GM23248 (cell line): ENCODE data around the gene TTI1. TPM values are rescaled to one million over a fixed set of nuclear protein-coding genes. Genes with fewer than 3 reads are reported as not detected.
A peak's percentile ranks its signal among the peaks of the same experiment; 100 is the strongest.

ENCODE experiments used
- DNase-seq: peaks from one replicate; pipeline ENCODE4 v3.0.0-alpha.2; 2015
- H2AFZ ChIP-seq: fragments of 200-600 bp; sonication (generic); 2 replicates; pipeline ENCODE4 v1.6.1; 2016; ENCODE audit warnings: antibody characterized with exemption
- H3F3A ChIP-seq: fragments of 200-600 bp; sonication (generic); 2 replicates; pipeline ENCODE4 v1.6.1; 2016; ENCODE audit warnings: mild to moderate bottlenecking, antibody characterized with exemption, mixed run types; ENCODE audit not compliant: insufficient read depth
- H3K27ac ChIP-seq: fragments of 200-600 bp; sonication (generic); 2 replicates; pipeline ENCODE4 v1.5.1; 2016; ENCODE audit warnings: mild to moderate bottlenecking
- H3K27me3 ChIP-seq: fragments of 200-600 bp; sonication (generic); replicated peaks from 2 replicates; pipeline ENCODE4 v1.6.1; 2016; ENCODE audit warnings: mild to moderate bottlenecking; ENCODE audit not compliant: insufficient read depth
- H3K36me3 ChIP-seq: fragments of 200-600 bp; sonication (generic); 2 replicates; pipeline ENCODE4 v1.6.1; 2016; ENCODE audit warnings: low read depth, mild to moderate bottlenecking
- H3K4me1 ChIP-seq: fragments of 200-600 bp; sonication (generic); 2 replicates; pipeline ENCODE4 v1.6.1; 2016; ENCODE audit warnings: mild to moderate bottlenecking; ENCODE audit not compliant: insufficient read depth
- H3K4me2 ChIP-seq: fragments of 200-600 bp; sonication (generic); one replicate; pipeline ENCODE4 v1.6.1; 2016; ENCODE audit warnings: mild to moderate bottlenecking; ENCODE audit not compliant: unreplicated experiment
- H3K4me3 ChIP-seq: fragments of 200-600 bp; sonication (generic); 2 replicates; pipeline ENCODE4 v1.5.1; 2016; ENCODE audit warnings: mild to moderate bottlenecking
- H3K79me2 ChIP-seq: fragments of 200-600 bp; sonication (generic); 2 replicates; pipeline ENCODE4 v1.6.1; 2016; ENCODE audit warnings: mild to moderate bottlenecking; ENCODE audit not compliant: insufficient read depth
- H3K9ac ChIP-seq: fragments of 200-600 bp; sonication (generic); 2 replicates; pipeline ENCODE4 v1.6.1; 2016; ENCODE audit warnings: mild to moderate bottlenecking
- H3K9me2 ChIP-seq: fragments of 200-600 bp; sonication (generic); 2 replicates; pipeline ENCODE4 v1.6.1; 2016; ENCODE audit warnings: mixed run types, mild to moderate bottlenecking, moderate library complexity; ENCODE audit not compliant: insufficient read depth
- H3K9me3 ChIP-seq: fragments of 200-600 bp; sonication (generic); one replicate; pipeline ENCODE4 v1.6.1; 2017; ENCODE audit warnings: low read depth
- H4K20me1 ChIP-seq: fragments of 200-600 bp; sonication (generic); 2 replicates; pipeline ENCODE4 v1.6.0; 2016; ENCODE audit not compliant: insufficient read depth
- EZH2 ChIP-seq: fragments of 200-600 bp; sonication (generic); IDR thresholded peaks from 2 replicates; pipeline ENCODE4 v1.6.1; 2018; ENCODE audit warnings: antibody characterized with exemption, mild to moderate bottlenecking; ENCODE audit not compliant: insufficient read depth, poor library complexity, severe bottlenecking
- EZH2phosphoT487 ChIP-seq: fragments of 200-600 bp; sonication (generic); IDR thresholded peaks from 2 replicates; pipeline ENCODE4 v1.6.1; 2018; ENCODE audit warnings: antibody characterized with exemption, moderate library complexity, mild to moderate bottlenecking, low read depth; ENCODE audit not compliant: insufficient read depth
- whole genome bisulfite sequencing, 2 experiments: methylation state at CpG; one replicate each; pipeline ENCODE4 v1.1.6; 2015 to 2017; ENCODE audit warnings: low lambda C conversion rate in 2 of 2, low coverage in 1 of 2; ENCODE audit errors: missing lambda C conversion rate in 2 of 2; 5-methylcytosine and 5-hydroxymethylcytosine counted together
- in situ Hi-C: fragments of 300-500 bp; cut with MboI; formaldehyde crosslinking; loops from 2 replicates; pipeline ENCODE4 v1.15.0; 2020
- polyA plus RNA-seq: library from polyadenylated mRNA; unstranded; fragments of >200 nt; fragmentation: Nextera tagmentation; extraction: Ambion mirVana; gene quantifications from 2 replicates; pipeline ENCODE4 v1.2.1, GENCODE V29; 2016
- total RNA-seq: library from RNA; depleted of rRNA; stranded (reverse); fragments of >200 nt; shearing (Covaris generic); gene quantifications from 2 replicates; pipeline ENCODE4 v1.2.3, GENCODE V29; 2014

TTI1 gene
- total and polyA plus RNA-seq, 2 experiments from 2014 or later = 12.1 to 12.2 TPM

- Histone ChIP-seq H3K9me3 (no peaks in the 10 kb centered on the region), H4K20me1 (no peaks in the 10 kb centered on the region), H3K27me3 (no peaks in the 10 kb centered on the region), H3K4me3 (no peak overlapping the region), H2AFZ (no peak overlapping the region), H3K4me2 (no peak overlapping the region), H3K27ac (no peak overlapping the region), H3K36me3 (peaks cover 18% of the 10 kb centered on the region), H3K9me2 (no peaks in the 10 kb centered on the region), H3K9ac (no peak overlapping the region), H3K4me1 (peaks cover 17% of the 10 kb centered on the region), H3F3A (no peaks in the 10 kb centered on the region), H3K79me2 (peaks cover 98% of the 10 kb centered on the region)
- DNase-seq = no peak
- TF ChIP-seq EZH2phosphoT487 = no peak
- TF ChIP-seq EZH2 = no peak
- in situ Hi-C loops = no loop called here
- 88 to 95% methylated on average over 5 of the region's 5 CpGs for WGBS, 2 experiments
These were observed 3.1 kb upstream of the TTI1 start for GRCh38 chr20:38036366-38036765.

GRCh38 chr20:38034961-38035360, 1.7 kb upstream of the TTI1 start:
- Histone ChIP-seq H3K4me3 (peak overlapping the region; percentile 97), H3K79me2 (peaks cover 98% of the 10 kb centered on the region), H3K27me3 (no peaks in the 10 kb centered on the region), H3K4me2 (peak overlapping the region; percentile 98), H3K4me1 (peaks cover 17% of the 10 kb centered on the region), H4K20me1 (no peaks in the 10 kb centered on the region), H3K9ac (peak overlapping the region; percentile 97), H3K36me3 (peaks cover 5% of the 10 kb centered on the region; the same call in 1 of the 2 replicates), H2AFZ (no peak overlapping the region), H3K27ac (peak overlapping the region; percentile 74; the same call in 1 of the 2 replicates), H3F3A (no peaks in the 10 kb centered on the region), H3K9me2 (no peaks in the 10 kb centered on the region), H3K9me3 (no peaks in the 10 kb centered on the region)
- TF ChIP-seq EZH2 = no peak
- no peak for TF ChIP-seq EZH2phosphoT487
- in situ Hi-C loops = no loop called here
- peak; percentile 51 for DNase-seq
- WGBS, 2 experiments = 47 to 48% methylated on average over 6 of the region's 6 CpGs

GRCh38 chr20:38034108-38034649, 923 bp upstream of the TTI1 start:
- Histone ChIP-seq H3K36me3 (peaks cover 4% of the 10 kb centered on the region; the same call in 1 of the 2 replicates), H3K9me2 (no peaks in the 10 kb centered on the region), H3K4me1 (peaks cover 17% of the 10 kb centered on the region), H3K4me2 (peak overlapping the region; percentile 98), H3K9ac (peak overlapping the region; percentile 97), H3F3A (no peaks in the 10 kb centered on the region), H4K20me1 (no peaks in the 10 kb centered on the region), H3K27ac (peak overlapping the region; percentile 74), H3K27me3 (no peaks in the 10 kb centered on the region), H3K9me3 (no peaks in the 10 kb centered on the region), H3K79me2 (peaks cover 98% of the 10 kb centered on the region), H2AFZ (peak overlapping the region; percentile 96), H3K4me3 (peak overlapping the region; percentile 97)
- in situ Hi-C loops = no loop called here
- TF ChIP-seq EZH2phosphoT487 = no peak
- TF ChIP-seq EZH2 = no peak
- peak; percentile 51 for DNase-seq
- WGBS, 2 experiments = 3 to 7% methylated on average over 14 of the region's 14 CpGs

GRCh38 chr20:38032585-38033329, 499 bp downstream of the TTI1 start:
- in situ Hi-C loops = no loop called here
- no peaks in the 10 kb centered on the region for H3K27me3 ChIP-seq
- H3K9me3 ChIP-seq = no peaks in the 10 kb centered on the region
- peak overlapping the region; percentile 97 for H3K9ac ChIP-seq
- TF ChIP-seq EZH2phosphoT487 (no peak), EZH2 (no peak)
- peaks cover 98% of the 10 kb centered on the region for H3K79me2 ChIP-seq
- peak; percentile 42 for DNase-seq
- peak overlapping the region; percentile 96 for H2AFZ ChIP-seq
- peaks cover 4% of the 10 kb centered on the region; the same call in 1 of the 2 replicates for H3K36me3 ChIP-seq
- H3F3A ChIP-seq = no peaks in the 10 kb centered on the region
- H4K20me1 ChIP-seq = no peaks in the 10 kb centered on the region
- peaks cover 17% of the 10 kb centered on the region for H3K4me1 ChIP-seq
- H3K4me2 ChIP-seq = peak overlapping the region; percentile 98
- peak overlapping the region; percentile 97 for H3K4me3 ChIP-seq
- H3K27ac ChIP-seq = peak overlapping the region; percentile 74
- WGBS, 2 experiments = 27 to 30% methylated on average over 28 of the region's 28 CpGs
- no peaks in the 10 kb centered on the region for H3K9me2 ChIP-seq
